GM21825 (cell line): Measurements from ENCODE around the gene DUSP22.
"Not testable (repeated sequence)": the region's sequence is repeated elsewhere in the genome, so short reads cannot be mapped to it uniquely, and the experiment has no call there.

Experiments used
- ATAC-seq: cut with Tn5 transposase; IDR thresholded peaks from one replicate; pipeline ENCODE4 v1.9.1; 2021; ENCODE audit warnings: mild to moderate bottlenecking, moderate library complexity; ENCODE audit not compliant: unreplicated experiment

The DUSP22 gene

GRCh38 chr6:291697-292505, at the start of gene DUSP22:
TSS of gene DUSP22 (plus strand) at chr6:292487. CDS start at chr6:292540, 53 bp downstream.
- peak; percentile 39 for ATAC-seq

GRCh38 chr6:246352-246751, 45.9 kb upstream of the DUSP22 start:
- ATAC-seq: no peak

- no peak for ATAC-seq
Observed at GRCh38 chr6:247351-247750, 44.9 kb upstream of the DUSP22 start.

GRCh38 chr6:248046-248445, 44.2 kb upstream of the DUSP22 start:
- ATAC-seq: not testable (repeated sequence)

- no peak for ATAC-seq
Observed at GRCh38 chr6:250676-251075, 41.6 kb upstream of the DUSP22 start.

- ATAC-seq: peak; percentile 43
Observed at GRCh38 chr6:251920-252319, 40.4 kb upstream of the DUSP22 start.

GRCh38 chr6:252775-253535, 39.3 kb upstream of the DUSP22 start:
- no peak for ATAC-seq

GRCh38 chr6:254016-254415, 38.3 kb upstream of the DUSP22 start:
- no peak for ATAC-seq

- ATAC-seq: no peak
Observed at GRCh38 chr6:255041-255750, 37.1 kb upstream of the DUSP22 start.

- no peak for ATAC-seq
Observed at GRCh38 chr6:255751-256083, 36.6 kb upstream of the DUSP22 start.

GRCh38 chr6:256169-256568, 36.1 kb upstream of the DUSP22 start:
- no peak for ATAC-seq

- no peak for ATAC-seq
Observed at GRCh38 chr6:257031-257725, 35.1 kb upstream of the DUSP22 start.

- ATAC-seq: no peak
Observed at GRCh38 chr6:257774-258173, 34.5 kb upstream of the DUSP22 start.

- ATAC-seq: no peak
Observed at GRCh38 chr6:259316-259715, 33.0 kb upstream of the DUSP22 start.

- ATAC-seq: peak; percentile 70
Observed at GRCh38 chr6:259901-260508, 32.3 kb upstream of the DUSP22 start.

GRCh38 chr6:264626-265025, 27.7 kb upstream of the DUSP22 start:
- ATAC-seq: no peak

- no peak for ATAC-seq
Observed at GRCh38 chr6:268394-268935, 23.8 kb upstream of the DUSP22 start.

- ATAC-seq: no peak
Observed at GRCh38 chr6:273551-274058, 18.7 kb upstream of the DUSP22 start.

- ATAC-seq: no peak
Observed at GRCh38 chr6:277746-278145, 14.5 kb upstream of the DUSP22 start.

- no peak for ATAC-seq
Observed at GRCh38 chr6:278494-278893, 13.8 kb upstream of the DUSP22 start.
